ENCODE measurements around the gene KIF20A.
A peak's percentile ranks its signal among the peaks of the same experiment; 100 is the strongest.
"Not testable (repeated sequence)": the region's sequence is repeated elsewhere in the genome, so short reads cannot be mapped to it uniquely, and the experiment has no call there.

The KIF20A gene

DNA sequence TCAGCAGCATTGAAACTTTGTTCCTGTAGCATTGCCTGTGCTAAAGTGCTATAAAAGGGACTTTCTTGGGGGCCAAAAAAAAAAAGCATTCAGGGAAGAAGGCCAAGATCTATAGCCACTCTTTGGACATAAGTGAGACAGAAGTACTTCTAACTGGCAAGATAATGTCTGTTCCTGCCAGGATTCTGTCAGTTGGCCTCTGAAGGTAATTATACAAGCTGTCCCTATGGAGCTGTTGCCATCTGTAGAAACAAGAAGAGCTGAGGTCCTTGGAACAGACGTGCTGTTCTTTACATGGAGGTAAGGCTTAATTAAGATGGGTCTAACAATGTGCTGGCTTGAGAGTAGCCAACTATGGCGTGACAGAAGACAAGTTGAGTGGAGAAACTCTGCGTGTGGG lies 9.7 kb downstream of the KIF20A start:
- DNase-seq: no peak

DNA sequence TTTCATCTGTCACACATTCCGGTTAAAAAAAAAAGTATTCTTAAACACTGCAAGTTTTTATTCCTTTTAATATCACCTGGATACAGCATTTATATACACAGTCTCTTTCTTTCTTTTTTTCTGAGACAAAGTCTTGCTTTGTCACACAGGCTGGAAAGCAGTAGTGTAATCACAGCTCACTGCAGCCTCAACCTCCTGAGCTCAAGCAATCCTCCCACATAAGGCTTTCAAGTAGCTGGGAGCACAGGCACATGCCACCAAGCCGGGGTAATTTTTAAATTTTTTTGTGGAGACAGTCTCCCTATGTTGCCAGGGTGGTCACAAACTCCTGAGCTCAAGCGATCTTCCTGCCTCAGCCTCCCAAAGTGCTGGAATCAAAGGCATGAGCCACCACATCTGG lies 13.9 kb downstream of the KIF20A start:
- DNase-seq: no peak

DNA sequence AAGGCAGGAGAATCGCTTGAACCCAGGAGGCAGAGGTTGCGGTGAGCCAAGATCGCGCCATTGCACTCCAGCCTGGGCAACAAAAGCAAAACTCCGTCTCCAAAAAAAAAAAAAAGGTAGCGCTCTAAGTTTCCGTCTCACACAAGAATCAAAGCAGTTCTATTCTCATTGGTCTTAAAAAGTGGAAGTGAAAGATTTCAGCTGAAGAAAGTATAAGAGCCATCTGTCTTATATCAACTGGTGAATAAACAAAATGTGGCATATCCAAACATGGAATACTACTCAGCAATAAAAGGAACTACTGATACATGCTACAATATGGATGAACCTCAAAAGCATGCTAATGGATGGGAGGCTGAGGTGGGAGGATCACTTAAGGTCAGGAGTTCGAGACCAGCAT lies 14.9 kb downstream of the KIF20A start:
- DNase-seq: not testable (repeated sequence)

DNA sequence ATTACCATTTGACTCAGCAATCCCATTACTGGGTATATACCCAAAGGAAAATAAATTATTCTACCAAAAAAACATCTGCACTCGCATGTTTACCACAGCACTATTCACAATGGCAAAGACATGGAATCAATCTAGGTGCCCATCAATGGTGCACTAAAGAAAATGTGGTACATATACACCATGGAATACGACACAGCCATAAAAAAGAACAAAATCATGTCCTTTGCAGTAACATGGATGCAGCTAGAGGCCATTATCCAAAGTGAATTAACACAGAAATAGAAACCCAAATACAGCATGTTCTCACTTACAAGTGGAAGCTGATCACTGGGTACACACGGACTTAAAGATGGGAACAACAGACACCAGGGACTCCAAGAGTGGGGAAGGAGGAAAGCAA lies 32.1 kb downstream of the KIF20A start:
- no peak for DNase-seq

DNA sequence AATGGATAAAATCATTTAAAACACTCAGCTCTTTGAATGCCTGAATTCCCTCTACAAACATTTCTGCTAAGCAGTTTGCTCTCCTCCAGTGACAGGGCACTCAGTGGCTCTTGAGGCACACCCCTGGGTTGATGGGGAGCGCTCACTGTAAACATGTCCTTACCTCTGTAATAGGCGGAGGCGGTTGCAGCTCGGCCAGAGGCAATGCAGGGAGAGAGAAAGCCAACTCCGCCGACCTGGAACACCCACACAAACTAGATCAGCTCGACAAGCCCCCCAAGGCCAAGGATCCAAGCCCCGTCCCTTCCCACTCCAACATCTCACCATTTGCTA lies 33.9 kb downstream of the KIF20A start:
- no peak for DNase-seq

DNA sequence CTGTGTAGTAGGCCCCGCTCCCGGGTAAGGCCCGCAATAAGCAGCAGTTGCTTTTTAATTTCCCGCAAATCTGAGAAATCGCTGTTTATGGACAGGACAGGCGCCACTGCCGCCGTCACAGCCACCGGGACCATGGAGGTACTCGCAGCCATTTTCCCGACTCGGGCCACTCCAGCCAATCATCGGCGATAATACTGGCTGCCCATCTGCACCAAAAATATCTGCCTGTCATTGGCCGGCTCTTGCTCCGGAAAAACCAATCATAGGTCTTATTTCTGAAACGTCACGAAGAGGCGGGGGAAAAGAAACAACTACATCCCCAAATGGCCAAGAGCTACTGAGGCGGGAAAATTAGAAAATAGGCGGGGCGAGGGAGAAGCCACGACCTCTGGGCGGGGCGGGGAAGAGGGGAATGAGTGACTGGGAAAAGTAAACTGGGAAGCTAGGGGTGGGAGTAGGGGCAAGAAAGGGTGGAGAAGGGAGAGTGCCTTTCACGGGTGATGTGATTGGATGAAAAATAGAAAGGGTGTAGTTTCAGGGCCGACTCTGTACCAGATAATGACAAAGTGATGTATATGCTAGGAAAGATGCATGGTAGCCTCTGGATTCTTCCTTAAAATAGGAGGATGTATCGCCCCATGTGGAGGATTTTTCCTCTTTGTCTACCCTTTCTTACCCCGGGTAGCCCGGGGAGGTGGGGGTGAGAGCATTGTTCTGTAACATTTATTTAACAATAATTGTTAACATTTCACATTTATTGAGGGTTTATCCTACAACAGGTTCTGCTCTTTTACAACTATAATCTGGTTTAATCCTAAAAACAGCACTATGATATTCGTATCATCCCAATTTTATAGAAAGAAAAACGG lies 34.5 kb downstream of the KIF20A start, which contains the start of gene CDC23:
Gene CDC23, minus strand, starts transcription at position 163 of the 869 bp plus-strand sequence. Its CDS starts 11 bp downstream, at position 152.
- DNase-seq: peak; percentile 95

DNA sequence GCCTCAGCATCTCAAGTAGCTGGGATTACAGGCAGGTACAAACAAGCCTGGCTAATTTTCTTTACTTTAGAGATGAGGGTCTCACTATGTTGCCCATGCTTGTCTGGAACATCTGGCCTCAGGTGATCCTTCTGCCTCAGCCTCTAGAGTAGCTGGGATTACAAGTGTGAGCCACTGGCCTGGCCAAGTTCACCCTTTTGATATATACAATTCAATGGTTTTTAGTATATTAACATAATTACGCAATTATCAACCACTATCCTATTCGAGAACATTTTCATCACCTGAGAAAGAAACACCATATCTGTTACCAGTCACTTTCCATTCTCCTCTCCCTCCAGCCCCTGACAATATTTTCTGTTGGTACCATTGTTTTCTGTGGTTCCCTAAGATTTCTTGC lies 37.9 kb downstream of the KIF20A start:
- no peak for DNase-seq

DNA sequence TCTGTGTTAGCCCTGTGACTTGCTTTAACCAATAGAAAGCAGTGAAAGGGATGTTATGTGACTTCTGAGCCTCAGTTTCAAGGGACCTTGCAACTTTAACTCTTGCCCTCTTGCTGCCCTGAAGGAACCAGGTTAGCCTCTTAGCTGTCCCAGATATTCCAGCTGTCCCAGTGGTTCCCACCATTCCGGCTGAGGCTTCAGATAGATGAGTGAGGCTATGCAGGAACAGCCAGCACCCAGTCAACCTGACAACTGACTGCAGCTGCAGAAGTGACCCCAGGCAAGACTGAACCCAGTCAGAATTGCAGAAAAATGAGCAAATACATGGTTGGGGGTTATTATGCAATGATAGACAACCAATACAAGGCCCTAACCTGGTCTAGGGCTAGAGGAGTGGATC lies 44.6 kb downstream of the KIF20A start:
- no peak for DNase-seq

DNA sequence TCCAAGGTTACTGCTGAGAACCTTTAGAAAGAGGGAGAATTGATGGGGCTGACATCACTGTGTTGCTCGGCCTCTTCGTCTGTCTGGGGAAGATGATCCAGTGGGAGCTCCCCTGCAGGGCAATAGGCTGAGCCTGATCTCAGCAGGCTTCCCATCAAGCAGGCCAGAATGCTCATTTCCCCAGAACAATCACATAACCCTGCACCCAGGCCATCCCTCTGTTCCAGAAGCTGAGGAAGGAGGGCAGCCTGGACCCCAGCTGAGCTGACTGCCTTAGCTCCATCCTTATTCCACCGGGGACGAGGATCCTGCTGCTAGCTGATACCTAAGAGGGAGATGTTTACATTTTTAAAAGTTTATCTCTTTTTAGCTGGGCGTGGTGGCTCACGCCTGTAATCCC lies 45.8 kb downstream of the KIF20A start:
- DNase-seq: no peak

DNA sequence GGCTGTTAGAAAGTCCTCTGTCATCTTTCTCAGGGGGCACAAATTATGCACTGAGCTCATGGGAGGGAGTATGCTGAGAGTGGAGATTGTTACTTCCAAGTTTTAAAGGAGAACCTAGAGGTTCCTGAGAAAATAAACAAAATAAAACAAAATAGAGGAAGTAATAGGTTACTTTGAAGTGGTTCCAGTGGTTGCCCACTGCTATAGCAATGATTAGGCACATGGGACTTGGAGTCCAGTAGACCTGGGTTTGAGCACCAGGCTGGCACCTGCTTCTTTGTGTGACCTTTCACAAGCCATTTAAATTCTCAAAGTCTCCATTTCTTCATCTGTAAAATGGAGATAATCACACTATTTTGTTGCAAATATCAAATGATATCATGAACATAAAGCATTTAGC lies 48.0 kb downstream of the KIF20A start:
- no peak for DNase-seq

DNA sequence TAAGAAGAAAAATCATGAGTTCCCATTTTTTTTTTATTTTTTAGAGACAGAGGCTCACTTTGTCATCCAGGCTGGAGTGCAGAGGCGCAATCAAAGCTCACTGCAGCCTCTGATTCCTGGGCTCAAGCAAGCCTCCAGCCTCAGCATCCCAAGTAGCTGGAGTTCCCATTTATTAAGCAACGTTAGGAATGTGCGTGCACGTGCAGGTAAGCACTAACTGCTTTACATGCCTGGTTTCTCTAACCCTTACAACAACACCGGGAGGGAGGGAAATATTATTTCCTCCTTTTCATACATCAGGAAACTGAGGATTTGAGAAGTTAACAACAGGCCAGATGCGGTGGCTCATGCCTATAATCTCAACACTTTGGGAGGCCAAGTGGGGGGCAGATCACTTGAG lies 50.5 kb downstream of the KIF20A start:
- no peak for DNase-seq

DNA sequence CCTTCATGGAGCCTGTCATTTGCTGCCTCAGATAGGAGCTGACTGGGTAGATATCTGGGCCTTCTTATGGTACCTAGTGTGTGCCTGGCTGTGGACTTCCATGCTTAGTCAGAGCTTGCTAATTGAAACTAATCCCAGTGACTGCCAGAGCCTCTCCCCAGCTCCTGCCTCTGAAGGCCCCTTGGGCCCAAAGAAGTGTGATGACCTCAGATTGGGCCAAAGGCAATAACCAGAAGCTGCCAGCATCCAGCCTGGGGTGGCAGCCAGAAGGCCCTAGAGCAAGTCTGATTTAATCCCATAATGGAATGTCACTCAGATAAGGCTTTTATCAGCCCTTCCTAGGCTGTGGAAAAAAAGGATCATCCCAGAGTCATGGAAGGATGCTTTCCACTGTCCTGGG lies 51.3 kb downstream of the KIF20A start:
- DNase-seq: no peak

DNA sequence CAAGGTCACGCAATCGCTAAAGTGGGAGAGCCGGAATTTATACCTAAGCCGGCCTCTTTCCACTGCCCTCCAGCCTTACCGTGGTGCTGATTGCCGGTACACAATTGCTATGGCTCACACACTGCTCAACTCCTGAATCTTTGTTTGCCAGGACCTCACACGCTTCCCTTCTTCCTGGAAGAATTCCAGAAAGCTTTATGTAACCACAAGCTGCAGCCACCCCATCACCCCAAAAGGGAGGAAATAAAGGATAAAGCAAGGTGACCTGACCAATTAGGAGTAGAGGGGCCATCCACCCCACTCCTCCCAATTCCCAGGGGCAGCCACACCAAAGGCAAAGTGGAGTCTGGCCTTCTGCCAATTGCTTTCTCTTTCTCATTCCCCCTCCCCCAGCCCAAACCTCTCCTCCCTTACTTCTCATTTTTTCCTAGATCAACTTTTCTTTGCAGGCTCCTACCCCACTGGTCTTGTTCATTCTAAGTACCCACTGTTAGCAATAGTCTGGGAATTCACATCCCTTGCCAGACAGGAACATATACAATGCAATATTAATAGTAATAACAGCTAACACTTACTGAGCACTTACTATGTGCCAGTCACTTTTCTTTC lies 52.2 kb downstream of the KIF20A start:
- no peak for DNase-seq

DNA sequence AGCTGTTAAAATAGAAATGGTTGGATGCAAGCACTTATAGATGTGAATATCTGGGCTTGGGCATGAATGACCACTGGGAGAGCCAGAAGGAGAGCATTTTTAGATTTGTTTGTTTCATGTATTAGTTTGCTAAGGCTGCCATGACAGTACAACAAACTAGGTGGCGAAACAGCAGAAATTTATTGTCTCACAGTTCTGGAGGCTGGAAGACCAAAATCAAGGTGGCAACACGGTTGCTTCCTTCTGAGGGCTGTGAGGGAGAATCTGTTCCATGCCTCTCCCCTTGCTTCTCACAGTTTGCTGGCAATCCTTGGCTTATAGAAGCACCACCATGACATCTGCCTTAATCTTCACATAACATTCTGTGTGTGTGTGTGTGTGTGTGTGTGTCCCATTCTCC lies 54.4 kb downstream of the KIF20A start:
- DNase-seq: no peak

DNA sequence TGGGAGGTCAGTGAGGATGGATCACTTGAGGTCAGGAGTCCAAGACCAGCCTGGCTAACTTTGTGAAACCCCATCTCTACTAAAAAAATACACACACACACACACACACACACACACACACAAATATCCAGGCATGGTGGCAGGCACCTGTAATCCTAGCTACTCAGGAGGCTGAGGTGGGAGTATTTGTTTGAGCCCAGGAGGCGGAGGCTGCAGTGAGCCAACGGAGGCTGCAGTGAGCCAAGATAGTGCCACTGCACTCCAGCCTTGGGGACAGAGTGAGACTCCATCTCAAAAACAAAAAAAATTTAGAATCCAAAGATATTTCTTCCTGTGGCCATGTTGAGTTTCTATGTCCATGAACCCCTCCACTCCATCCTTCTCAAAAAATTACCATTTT lies 55.7 kb downstream of the KIF20A start:
- no peak for DNase-seq

Measured in RPMI8226 (cell line).